Testis (tissue), 2 donors: ENCODE measurements around the gene ZDHHC16.

Source experiments
- CTCF ChIP-seq, 3 experiments: fragments of 450-650 bp in 2 of 3; fragments of 200-600 bp in 1 of 3; sonication (generic) in 1 of 3; IDR thresholded peaks; one replicate each; pipeline ENCODE4 v1.5.1; 2016 to 2019; ENCODE audit warnings: antibody characterized with exemption in 3 of 3, mild to moderate bottlenecking in 2 of 3, moderate library complexity in 1 of 3
- POLR2A ChIP-seq: fragments of 450-650 bp; IDR thresholded peaks from one replicate; pipeline ENCODE4 v1.6.1; 2017; ENCODE audit warnings: antibody characterized with exemption, mild to moderate bottlenecking, moderate library complexity

GRCh38 chr10:97502916-97503315 is 56.9 kb downstream of the ZDHHC16 start:
- TF ChIP-seq POLR2A (no peak), CTCF (IDR thresholded peaks at IDR 0.05) (no peak)
